Mammary epithelial cell (primary cell): Measurements from ENCODE around the gene ME2.

Experiments
- CTCF ChIP-seq, 2 donors: IDR thresholded peaks in 1 of 2; conservative IDR thresholded peaks in 1 of 2; 2 replicates each; pipeline ENCODE4 v1.5.1; 2011 to 2012; ENCODE audit warnings: inconsistent platforms in 2 of 2, low read length in 2 of 2, mild to moderate bottlenecking in 2 of 2, control low read depth in 1 of 2, low read depth in 1 of 2; ENCODE audit not compliant: insufficient read depth in 1 of 2; ENCODE audit errors: extremely low read depth in 1 of 2
- EZH2 ChIP-seq: IDR thresholded peaks from 2 replicates; pipeline ENCODE4 v1.6.1; 2012; ENCODE audit warnings: low read length, inconsistent platforms, borderline replicate concordance

GRCh38 chr18:50895350-50896045 is 16.6 kb downstream of the ME2 start:
- no peak for TF ChIP-seq CTCF (conservative IDR thresholded peaks at IDR 0.05 in 1 of 2, IDR thresholded peaks at IDR 0.05 in 1 of 2; ENCODE audit: extremely low read depth in 1 of 2, insufficient read depth in 1 of 2, low read depth in 1 of 2, low read length in 2 of 2)
- no peak for TF ChIP-seq EZH2
